HG02759 (cell line): ENCODE results near the gene TDP1.
"Not testable (repeated sequence)": the region's sequence is repeated elsewhere in the genome, so short reads cannot be mapped to it uniquely, and the experiment has no call there.

Experiments
- ATAC-seq: cut with Tn5 transposase; IDR thresholded peaks from one replicate; pipeline ENCODE4 v1.9.1; 2021; ENCODE audit warnings: mild to moderate bottlenecking, moderate library complexity; ENCODE audit not compliant: unreplicated experiment

Gene TDP1

GRCh38 chr14:89986462-89987160 lies 30.9 kb downstream of the TDP1 start:
- ATAC-seq: no peak

GRCh38 chr14:89987161-89987475 lies 31.4 kb downstream of the TDP1 start:
- ATAC-seq: no peak

- ATAC-seq: no peak
Measured at GRCh38 chr14:89988787-89989186, 33.1 kb downstream of the TDP1 start.

GRCh38 chr14:89990218-89990617 lies 34.5 kb downstream of the TDP1 start:
- ATAC-seq: no peak

GRCh38 chr14:89990623-89991275 lies 35.0 kb downstream of the TDP1 start:
- no peak for ATAC-seq

- ATAC-seq: no peak
Measured at GRCh38 chr14:89992273-89992672, 36.5 kb downstream of the TDP1 start.

- no peak for ATAC-seq
Measured at GRCh38 chr14:89996963-89997362, 41.2 kb downstream of the TDP1 start.

- no peak for ATAC-seq
Measured at GRCh38 chr14:90000935-90001334, 45.2 kb downstream of the TDP1 start.

- ATAC-seq: no peak
Measured at GRCh38 chr14:90003526-90004307, 48.0 kb downstream of the TDP1 start.

- no peak for ATAC-seq
Measured at GRCh38 chr14:90005441-90005840, 49.7 kb downstream of the TDP1 start.

GRCh38 chr14:90005939-90006530 lies 50.3 kb downstream of the TDP1 start:
- no peak for ATAC-seq

- ATAC-seq: no peak
Measured at GRCh38 chr14:90017371-90017770, 61.6 kb downstream of the TDP1 start.

- no peak for ATAC-seq
Measured at GRCh38 chr14:90019824-90020523, 64.2 kb downstream of the TDP1 start.

GRCh38 chr14:90023176-90023896 lies 67.6 kb downstream of the TDP1 start:
- ATAC-seq: no peak

- no peak for ATAC-seq
Measured at GRCh38 chr14:90024910-90025309, 69.2 kb downstream of the TDP1 start.

- ATAC-seq: not testable (repeated sequence)
Measured at GRCh38 chr14:90026608-90027007, 70.9 kb downstream of the TDP1 start.

- no peak for ATAC-seq
Measured at GRCh38 chr14:90027842-90028241, 72.1 kb downstream of the TDP1 start.

GRCh38 chr14:90034156-90034555 lies 78.4 kb downstream of the TDP1 start:
- ATAC-seq: no peak

- ATAC-seq: no peak
Measured at GRCh38 chr14:90034835-90035525, 79.3 kb downstream of the TDP1 start.
